ENCODE results near the gene LRP1B. TPM values are rescaled to one million over a fixed set of nuclear protein-coding genes. Genes with fewer than 3 reads are reported as not detected.
"Not testable (repeated sequence)": the region's sequence is repeated elsewhere in the genome, so short reads cannot be mapped to it uniquely, and the experiment has no call there.

Gene LRP1B
- total RNA-seq, 1 donor from 2014 or later, result 0.89 TPM

GRCh38 chr2:142100970-142101369 is 29.8 kb downstream of the LRP1B start:
- DNase-seq (ENCODE audit: low spot score), result no peak

GRCh38 chr2:142100139-142100873 is 30.5 kb downstream of the LRP1B start:
- DNase-seq (ENCODE audit: low spot score), result no peak

- DNase-seq (ENCODE audit: low spot score), result no peak
Observed at GRCh38 chr2:142097711-142098110, 33.1 kb downstream of the LRP1B start.

GRCh38 chr2:142095647-142096046 is 35.2 kb downstream of the LRP1B start:
- DNase-seq (ENCODE audit: low spot score), result no peak

GRCh38 chr2:142094233-142094632 is 36.6 kb downstream of the LRP1B start:
- DNase-seq (ENCODE audit: low spot score), result no peak

- no peak for DNase-seq (ENCODE audit: low spot score)
Observed at GRCh38 chr2:142088058-142088568, 42.7 kb downstream of the LRP1B start.

- not testable (repeated sequence) for DNase-seq (ENCODE audit: low spot score)
Observed at GRCh38 chr2:142087585-142087984, 43.2 kb downstream of the LRP1B start.

- DNase-seq (ENCODE audit: low spot score), result no peak
Observed at GRCh38 chr2:142082368-142082767, 48.4 kb downstream of the LRP1B start.

GRCh38 chr2:142076317-142076716 is 54.5 kb downstream of the LRP1B start:
- DNase-seq (ENCODE audit: low spot score), result no peak

GRCh38 chr2:142075826-142076225 is 55.0 kb downstream of the LRP1B start:
- DNase-seq (ENCODE audit: low spot score), result no peak

GRCh38 chr2:142069251-142069888 is 61.4 kb downstream of the LRP1B start:
- no peak for DNase-seq (ENCODE audit: low spot score)

GRCh38 chr2:142065700-142066099 is 65.1 kb downstream of the LRP1B start:
- DNase-seq (ENCODE audit: low spot score), result no peak

- DNase-seq (ENCODE audit: low spot score), result no peak
Observed at GRCh38 chr2:142065156-142065555, 65.7 kb downstream of the LRP1B start.

- no peak for DNase-seq (ENCODE audit: low spot score)
Observed at GRCh38 chr2:142061733-142062132, 69.1 kb downstream of the LRP1B start.

GRCh38 chr2:142058149-142058548 is 72.7 kb downstream of the LRP1B start:
- DNase-seq (ENCODE audit: low spot score), result no peak

GRCh38 chr2:142056784-142057183 is 74.0 kb downstream of the LRP1B start:
- no peak for DNase-seq (ENCODE audit: low spot score)

GRCh38 chr2:142052220-142052863 is 78.5 kb downstream of the LRP1B start:
- DNase-seq (ENCODE audit: low spot score), result no peak

GRCh38 chr2:142048581-142048980 is 82.2 kb downstream of the LRP1B start:
- DNase-seq (ENCODE audit: low spot score), result no peak

GRCh38 chr2:142045641-142046040 is 85.2 kb downstream of the LRP1B start:
- DNase-seq (ENCODE audit: low spot score), result no peak

GRCh38 chr2:142044197-142044596 is 86.6 kb downstream of the LRP1B start:
- no peak for DNase-seq (ENCODE audit: low spot score)

GRCh38 chr2:142042536-142043199 is 88.1 kb downstream of the LRP1B start:
- DNase-seq (ENCODE audit: low spot score), result no peak

- no peak for DNase-seq (ENCODE audit: low spot score)
Observed at GRCh38 chr2:142041996-142042395, 88.8 kb downstream of the LRP1B start.
